Neural progenitor cell (in vitro differentiated cells): ENCODE measurements around the gene AQP10.

Experiments
- EZH2 ChIP-seq: fragments of 200-600 bp; sonication (generic); IDR thresholded peaks from 2 replicates; pipeline ENCODE4 v1.6.1; 2017; ENCODE audit warnings: antibody characterized with exemption, mild to moderate bottlenecking, moderate library complexity
- EZH2phosphoT487 ChIP-seq: fragments of 200-600 bp; sonication (generic); IDR thresholded peaks from 2 replicates; pipeline ENCODE4 v1.6.1; 2017; ENCODE audit warnings: antibody characterized with exemption
- TF ChIP-seq, protein P1 (sequence below): fragments of 200-600 bp; sonication (generic); IDR thresholded peaks from 2 replicates; pipeline ENCODE4 v1.5.1; 2017; ENCODE audit warnings: antibody characterized with exemption, mild to moderate bottlenecking

DNA sequence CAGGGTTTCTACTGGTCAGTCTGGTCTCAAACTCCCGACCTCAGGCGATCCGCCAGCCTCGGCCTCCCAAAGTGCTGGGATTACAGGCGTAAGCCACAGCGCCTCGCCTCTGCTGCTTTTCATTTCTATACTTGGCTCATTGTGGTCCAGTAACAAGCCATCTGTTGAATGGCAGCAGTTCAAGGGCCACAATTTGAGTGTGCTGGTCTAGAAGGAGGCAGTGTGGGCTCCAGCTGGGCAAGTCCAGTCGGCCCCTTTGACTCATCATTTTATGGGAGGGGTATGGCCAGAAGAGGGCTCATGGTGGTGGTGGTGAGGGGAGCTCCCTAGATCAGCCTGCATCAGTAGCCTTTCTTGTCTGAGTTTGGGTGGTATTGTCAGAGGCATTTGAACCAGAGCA lies 37.6 kb downstream of the AQP10 start:
- TF ChIP-seq EZH2phosphoT487 (no peak), EZH2 (no peak)
- TF ChIP-seq, protein P1, sequence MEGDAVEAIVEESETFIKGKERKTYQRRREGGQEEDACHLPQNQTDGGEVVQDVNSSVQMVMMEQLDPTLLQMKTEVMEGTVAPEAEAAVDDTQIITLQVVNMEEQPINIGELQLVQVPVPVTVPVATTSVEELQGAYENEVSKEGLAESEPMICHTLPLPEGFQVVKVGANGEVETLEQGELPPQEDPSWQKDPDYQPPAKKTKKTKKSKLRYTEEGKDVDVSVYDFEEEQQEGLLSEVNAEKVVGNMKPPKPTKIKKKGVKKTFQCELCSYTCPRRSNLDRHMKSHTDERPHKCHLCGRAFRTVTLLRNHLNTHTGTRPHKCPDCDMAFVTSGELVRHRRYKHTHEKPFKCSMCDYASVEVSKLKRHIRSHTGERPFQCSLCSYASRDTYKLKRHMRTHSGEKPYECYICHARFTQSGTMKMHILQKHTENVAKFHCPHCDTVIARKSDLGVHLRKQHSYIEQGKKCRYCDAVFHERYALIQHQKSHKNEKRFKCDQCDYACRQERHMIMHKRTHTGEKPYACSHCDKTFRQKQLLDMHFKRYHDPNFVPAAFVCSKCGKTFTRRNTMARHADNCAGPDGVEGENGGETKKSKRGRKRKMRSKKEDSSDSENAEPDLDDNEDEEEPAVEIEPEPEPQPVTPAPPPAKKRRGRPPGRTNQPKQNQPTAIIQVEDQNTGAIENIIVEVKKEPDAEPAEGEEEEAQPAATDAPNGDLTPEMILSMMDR, result no peak
